GDM1 (cell line): Measurements from ENCODE around the gene TGM4.
"Not testable (repeated sequence)": the region's sequence is repeated elsewhere in the genome, so short reads cannot be mapped to it uniquely, and the experiment has no call there.

Source experiments
- DNase-seq: peaks from one replicate; lab custom pipeline; 2025; lab: John Stamatoyannopoulos, UW

The TGM4 gene

DNA sequence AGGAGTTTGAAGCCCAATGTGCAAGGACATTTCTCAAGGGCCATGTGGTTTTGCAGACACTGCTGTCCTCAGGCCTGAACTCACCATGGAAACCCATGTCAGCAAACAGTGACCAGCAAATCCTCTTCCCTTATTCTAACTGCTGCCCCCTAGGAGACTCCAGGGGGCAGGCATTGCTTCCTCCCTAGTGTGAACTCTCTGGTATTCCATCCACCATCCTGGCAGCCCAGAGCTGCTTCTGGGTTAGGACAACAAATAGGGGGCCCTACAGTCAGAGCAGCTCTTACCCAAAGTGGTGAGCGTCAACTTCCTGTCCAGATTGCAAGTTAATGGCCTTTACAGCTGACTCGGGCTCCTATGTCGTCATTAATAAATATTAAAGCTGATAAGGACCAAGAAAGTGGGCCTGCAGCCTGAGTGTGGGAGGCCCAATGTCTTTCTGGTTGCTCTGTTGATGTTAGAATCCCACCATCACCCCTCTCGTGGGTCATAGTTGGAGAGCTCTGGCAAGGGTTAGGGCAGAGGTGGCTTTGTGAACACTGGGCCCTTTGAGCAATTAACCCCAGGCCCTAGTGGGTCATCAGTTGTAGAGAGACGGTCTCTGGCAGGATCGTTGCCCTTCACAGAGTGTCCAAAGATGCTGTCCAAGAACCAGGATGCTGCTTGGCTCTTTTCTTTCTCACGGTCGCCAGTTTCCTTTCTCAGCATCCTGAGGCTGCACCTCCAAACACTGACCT is 41.5 kb downstream of the TGM4 start:
- no peak for DNase-seq

DNA sequence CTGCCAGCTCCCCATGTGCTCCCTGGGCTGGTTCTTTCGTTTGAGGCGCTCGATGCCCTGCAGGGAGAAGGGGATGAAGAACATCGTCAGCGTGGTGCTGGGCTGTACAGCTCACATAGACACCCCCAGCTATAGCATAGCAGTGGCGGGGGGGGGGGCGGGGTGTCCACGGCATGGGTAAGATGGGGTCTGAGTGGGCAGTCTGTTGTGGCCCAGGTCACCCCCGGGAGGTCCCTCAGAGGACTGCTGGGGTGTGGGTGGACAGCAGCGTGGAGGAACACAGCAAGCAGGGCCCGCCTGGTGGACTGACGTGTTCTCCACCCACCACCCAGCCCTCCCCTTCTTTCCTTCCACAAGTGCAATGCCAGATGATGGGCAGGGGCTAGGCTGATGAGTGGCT is 43.7 kb downstream of the TGM4 start:
- no peak for DNase-seq

DNA sequence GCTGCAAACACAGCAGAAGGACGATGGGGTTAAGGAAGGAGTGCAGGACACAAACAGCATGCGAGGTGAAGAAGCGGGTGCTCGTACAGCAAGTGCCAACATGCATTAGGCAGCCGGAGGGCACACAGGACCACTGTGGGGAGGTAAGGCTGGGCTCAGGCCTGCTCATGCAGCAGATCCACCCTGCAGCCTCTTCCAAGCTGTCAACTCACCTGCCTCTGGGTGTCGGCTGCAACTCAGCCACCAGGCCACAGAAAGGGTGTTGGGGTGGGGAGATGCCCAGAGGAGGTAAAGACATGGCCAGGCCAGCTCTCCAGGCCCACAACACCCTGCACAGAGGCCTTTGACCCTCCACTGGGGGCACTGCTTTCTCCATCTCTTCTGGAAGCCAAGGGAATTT is 44.2 kb downstream of the TGM4 start:
- DNase-seq, result no peak

DNA sequence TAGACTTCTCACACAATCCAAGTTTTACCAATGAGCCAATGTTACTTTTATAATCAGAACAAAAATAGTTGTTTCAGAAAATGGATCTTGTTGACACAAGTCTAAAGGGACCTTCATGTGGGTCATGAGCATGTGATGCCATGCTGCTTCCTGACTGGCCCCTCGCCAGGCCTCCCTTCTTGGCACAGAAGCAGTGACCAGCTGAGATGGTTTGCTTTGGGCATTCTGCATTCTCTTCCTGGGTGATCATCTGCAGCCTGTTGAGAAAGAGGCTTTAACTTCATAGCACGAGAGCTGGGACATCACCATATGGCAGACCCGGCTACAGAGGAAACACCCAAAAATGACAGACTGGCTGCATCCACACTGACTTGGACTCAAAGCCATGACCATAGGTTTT is 45.7 kb downstream of the TGM4 start:
- no peak for DNase-seq

DNA sequence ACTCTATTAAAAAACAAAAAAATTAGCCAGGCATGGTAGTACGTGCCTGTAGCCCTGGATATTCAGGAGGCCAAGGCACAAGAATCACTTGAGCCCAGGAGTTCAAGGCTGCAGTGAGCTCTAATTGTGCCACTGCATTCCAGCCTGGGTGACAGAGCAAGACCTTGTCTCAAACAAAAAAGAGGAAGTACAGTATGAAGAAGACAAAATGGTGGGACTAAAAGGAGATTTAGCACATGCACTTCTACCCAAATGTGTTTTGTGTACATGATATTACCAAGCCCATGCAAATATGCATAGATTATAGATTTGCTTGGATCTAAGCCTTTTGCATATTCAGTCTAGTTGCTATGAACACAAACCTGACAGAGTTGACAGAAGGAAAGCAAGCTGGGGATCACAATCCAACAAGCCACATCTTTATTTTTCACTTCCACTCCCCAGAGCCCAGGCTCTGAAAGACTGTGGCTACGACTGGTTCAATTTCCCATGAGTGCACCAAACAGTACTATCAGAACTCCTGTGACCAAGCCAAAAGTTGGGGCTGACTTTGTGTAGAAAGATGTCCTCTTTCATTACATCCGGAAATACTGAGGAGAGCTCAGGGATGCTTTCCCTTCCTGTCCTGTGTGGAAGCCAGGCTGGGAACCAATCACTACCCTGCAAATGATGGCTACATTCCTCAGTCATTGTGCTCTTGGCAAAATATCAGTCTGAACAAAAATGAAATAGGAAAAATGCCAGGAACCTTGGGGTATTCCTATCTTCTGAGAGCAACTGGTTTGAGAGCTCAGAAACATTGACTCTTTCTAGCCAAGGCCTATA is 49.4 kb downstream of the TGM4 start:
- no peak for DNase-seq

DNA sequence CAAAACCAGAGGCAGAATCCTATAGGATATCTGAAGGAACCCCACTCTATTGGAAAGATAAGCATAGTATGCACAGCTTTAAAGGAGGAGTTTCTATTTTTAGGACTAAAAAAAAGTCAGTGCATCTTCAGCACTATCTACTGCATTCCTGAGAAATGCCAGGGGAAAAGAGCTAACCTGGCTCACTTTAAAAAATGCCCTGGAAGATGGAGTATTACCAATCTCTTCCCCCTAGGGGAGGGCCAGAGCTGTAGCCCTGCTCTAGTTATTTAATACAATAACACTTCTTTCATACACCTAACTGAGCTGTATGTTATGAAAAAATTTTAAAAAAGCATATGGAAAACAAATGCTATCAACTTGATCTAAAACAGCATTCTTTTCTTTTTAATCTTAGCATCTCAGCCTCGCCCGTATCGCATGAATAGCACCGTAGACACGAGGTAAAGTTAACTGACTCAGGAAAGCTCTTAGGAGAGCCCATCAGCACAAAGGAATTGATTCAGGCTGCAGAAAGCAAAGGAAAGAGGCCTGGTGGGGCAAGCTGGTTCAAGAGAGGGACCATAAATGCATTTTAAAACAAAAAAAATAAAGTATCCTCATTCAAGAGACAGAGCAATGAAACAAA is 50.2 kb downstream of the TGM4 start:
- no peak for DNase-seq

DNA sequence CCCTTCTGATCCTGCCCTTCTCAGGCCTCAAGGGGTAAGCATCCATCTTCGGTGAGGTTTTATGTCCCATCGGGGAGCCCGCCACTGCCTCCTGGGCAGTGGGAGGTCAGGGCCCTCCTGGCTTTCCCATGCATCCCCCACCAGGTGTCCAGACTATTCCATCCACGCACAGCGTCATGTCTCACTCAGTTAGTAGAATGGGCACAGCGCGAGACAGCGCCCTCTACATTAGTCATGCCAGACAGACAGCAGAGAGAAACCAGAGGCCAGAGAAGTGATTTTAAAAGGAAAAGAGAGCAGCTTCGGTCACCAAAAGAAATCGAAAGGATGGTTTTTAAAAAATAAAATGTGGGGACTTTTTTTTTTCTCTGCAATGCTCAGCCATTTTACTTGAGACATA is 51.8 kb downstream of the TGM4 start:
- no peak for DNase-seq

DNA sequence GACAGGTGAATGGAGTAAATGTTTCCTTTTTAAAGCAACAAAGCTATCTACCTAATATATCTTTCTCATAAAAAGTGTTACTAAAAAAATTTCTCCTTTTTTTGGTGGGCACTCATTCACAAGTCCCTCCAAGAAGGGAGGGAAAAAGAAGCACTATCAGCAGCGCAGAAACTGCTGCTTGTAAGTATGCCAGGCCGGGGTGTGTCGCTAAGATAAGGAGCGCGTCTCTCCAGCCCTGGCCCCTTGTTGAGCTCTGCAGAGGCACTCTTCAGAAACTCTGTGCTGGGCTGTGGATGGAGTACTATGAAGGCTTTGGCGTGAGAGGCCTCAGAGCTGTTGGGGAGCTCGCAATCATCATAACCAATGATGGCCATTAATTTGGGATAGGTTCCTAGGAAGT is 52.5 kb downstream of the TGM4 start:
- DNase-seq, result no peak

DNA sequence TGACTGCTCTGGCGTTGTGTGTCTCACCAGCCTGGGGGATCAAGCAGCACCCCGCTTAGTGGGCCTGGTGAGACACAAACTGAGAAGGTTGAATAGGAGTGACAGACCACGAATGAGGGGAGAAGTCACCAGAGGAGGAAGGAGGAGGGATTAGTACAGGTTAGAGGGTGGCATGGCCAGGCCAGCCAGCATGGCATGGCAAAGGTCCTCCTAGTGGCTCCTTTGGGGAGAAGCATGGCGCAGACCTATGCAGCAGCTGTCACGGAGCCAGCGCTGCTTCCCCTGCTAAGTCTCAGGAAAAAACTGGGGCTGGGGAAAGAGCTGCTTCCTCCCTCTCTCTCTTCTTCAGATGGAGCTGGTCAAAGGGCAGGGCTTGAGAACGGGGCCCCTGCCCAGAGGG is 53.0 kb downstream of the TGM4 start:
- DNase-seq, result no peak

DNA sequence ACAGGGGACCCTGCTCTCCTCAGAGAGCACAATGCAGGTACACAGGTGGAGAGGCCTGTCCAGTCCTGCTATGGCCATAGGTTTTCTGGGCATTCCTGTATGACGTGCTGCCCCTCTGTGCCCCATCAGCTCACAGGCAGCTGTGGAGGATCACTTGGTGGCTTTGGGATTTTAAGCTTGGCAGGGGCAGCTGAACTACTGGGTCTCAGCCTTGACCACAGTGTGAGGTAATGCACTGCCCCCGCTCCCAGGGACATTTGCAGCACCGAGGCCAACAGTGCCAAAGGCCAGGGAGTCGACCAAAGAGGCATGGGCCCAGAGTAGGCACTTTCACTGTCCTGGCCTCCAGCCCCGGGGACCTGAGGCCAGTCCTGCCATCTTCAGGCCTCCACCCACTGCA is 55.4 kb downstream of the TGM4 start:
- DNase-seq, result no peak

DNA sequence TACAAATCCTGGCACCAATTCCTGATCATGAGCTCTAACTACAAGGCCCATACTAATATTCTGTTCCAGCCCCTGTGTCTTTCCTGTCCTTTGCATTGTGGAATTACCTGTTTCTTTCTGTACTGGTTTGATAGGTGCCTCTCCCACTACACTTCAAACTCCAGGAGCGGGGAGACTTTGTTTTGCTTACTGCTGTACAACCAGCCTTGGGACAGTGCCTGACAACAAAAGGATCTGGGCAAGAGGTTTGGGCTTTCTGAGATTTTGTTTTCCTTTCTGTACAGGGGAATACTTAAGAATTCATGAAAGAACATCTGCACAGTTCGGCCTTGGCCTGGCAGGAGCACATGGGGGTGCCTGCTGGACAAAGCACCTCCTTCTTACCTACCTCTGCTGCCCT is 56.5 kb downstream of the TGM4 start:
- DNase-seq, result no peak

DNA sequence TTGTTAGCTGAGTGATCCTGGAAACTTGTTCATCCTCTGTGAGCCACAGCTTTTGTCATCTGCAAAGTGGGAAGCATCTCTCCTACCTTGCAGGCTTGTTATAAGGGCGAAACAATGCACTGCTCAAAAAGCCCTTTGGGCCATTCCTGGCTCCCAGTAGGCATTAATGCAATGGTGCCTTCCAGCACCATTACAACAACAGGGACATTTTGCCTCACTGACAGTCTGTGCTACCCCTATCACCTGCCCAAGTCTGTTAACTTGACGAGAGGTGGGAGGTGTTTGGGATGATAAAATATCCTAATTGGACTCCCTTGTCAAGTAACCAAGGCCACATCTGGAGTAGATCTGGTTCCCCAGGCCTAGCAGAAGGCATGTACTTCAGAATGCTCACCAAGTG is 57.4 kb downstream of the TGM4 start:
- DNase-seq, result no peak

DNA sequence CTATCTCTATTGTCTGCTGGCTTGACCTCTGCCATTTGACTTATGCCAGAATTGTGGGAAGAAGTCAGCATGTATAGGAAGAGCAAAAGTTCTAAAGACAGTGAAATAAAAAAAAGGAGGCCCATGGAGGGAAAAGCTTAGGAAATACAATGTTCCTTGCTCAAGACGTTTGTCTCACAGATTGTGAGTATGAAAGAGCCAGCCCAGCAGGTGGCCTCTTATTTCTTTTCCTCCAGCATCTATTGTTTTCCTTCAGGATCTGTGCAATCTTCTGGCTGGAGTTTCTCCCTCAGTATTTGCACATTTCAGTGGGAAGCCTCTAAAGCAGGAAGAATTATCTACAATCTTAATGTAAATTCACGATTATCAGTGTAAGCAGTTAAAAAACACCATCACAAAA is 57.9 kb downstream of the TGM4 start:
- DNase-seq, result no peak

DNA sequence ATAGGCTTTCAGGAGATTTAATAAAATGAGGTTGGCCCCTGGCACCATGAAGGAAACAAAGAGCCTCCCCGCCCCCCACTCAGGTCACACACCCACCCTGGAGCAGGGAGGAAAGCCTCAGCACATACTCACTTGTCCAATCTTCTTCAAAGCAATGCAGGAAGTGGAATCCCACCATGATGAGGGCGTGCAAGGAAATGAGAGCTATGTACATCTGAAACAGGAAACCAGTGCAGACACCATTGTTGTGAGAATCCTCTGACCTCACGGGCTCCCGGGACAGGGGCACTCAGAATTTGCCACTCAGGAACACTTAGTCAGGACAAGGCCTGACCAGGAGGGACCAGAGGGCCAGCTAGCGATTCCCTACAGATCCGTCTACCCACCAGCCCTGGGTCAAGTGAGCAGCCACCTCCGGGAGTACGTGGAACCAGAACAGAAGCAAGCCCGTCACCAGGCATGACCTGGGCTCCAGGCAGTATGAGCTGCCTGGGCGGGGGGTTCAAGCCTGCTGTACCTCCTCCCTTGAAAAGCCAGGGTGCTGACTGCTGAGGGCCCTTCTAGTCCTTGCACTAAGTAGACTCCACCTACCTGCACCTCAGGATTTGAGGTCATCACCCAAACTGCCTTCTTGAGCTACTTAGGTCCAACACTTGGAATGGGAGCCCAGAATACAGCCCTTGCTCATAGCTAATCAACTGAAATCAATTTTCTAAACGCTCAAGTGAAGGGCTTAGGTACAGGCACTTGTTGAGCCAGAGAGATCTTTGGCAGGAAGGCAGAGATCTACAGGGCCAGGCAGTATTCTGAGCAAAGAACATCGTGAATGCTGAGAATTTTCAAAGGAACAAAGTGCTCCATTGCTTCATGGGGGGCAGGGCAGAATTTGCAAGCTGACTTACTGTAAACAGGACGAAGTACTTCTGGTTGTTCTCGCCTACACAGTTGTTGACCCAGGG is 58.9 kb downstream of the TGM4 start:
- DNase-seq, result no peak

DNA sequence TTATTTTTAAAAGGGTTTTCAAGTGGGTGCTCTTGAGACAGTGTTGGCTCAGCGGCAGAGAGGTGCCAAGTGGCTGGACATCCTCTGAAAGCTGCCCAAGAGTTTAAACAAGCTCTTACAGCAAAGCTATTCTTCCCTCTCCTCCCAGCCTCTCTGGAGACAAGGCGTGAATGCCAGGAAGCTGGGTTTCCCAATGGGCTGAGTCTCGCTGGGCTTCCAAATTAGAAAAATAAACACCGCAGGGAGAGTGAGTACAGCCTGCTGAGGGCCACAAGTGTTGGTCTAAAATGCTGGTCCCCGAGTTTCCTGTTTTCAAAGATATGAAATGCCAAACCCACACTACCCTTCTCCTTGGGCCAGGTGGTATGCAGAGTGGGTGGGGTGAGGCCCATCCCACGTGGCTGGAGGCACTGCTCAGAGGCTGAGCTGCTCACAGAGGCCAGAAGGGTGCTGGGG is 65.2 kb downstream of the TGM4 start:
- DNase-seq, result no peak

DNA sequence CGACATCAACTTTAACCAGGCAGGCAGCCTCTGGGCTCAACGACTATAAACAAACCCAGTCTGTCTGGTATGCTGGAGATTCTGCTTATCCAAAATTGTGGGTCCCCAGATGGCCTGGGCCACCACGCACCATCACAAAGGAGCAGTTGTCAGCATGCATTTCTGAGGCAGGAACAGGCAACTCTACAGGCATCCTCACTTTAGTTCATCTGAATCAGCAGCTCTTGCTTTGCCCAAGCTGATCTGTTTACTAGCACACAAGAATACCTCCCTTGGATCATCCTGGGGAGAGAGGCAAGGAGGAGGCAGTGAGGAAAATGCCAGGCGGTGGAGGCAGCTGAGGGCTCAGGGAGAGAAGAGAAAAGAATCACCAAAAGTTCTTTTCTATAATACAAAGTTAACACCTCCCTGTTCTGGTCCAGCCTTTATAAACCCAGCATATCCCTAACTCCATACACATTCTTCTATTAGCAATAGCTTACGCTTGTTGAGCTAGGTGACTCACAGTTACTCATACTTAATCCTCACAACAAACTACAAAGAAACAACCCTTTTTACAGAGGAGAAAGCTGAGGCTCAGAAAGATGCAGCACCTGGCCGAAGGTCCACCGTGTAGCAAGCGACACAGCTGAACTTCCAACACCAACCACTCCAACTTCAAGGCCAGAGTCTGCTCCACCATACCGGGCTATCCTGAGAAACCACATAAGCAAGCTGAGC is 68.0 kb downstream of the TGM4 start:
- DNase-seq, result no peak

DNA sequence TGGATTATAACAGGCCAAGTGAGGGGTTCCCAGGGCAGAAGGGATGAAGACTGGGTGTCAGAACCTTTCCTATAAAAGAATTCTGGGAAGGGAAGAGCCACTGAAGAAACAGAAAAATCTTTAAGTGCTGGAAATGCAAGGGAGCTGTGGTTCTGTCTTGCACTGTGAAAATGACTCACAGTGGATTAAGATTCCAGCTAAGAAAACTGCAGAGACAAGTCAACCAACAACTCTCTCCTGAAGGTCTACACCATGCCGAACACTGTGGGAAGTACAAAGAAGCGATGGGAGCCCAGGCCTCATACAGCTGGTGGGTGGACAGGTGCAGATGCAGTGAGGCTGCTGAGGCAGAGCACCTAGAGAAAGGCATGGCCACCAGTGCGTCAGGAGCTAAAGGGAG is 73.8 kb downstream of the TGM4 start:
- no peak for DNase-seq

DNA sequence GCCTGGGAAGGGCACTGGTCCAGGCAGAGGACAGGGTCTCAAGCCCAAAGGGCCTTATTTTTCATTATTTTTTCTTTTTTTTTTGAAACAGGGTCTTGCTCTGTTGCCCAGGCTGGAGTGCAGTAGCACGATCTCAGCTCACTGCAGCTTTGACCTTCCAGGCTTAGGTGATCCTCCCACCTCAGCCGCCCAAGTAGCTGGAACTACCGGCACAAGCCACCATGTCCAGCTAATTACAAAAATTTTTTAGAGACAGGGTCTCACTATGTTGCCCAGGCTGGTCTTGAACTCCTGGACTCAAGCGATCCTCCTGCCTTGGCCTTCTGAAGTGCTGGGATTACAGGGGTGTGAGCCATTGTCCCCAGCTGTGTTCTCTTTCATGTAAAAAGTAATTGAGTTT is 75.4 kb downstream of the TGM4 start:
- not testable (repeated sequence) for DNase-seq

DNA sequence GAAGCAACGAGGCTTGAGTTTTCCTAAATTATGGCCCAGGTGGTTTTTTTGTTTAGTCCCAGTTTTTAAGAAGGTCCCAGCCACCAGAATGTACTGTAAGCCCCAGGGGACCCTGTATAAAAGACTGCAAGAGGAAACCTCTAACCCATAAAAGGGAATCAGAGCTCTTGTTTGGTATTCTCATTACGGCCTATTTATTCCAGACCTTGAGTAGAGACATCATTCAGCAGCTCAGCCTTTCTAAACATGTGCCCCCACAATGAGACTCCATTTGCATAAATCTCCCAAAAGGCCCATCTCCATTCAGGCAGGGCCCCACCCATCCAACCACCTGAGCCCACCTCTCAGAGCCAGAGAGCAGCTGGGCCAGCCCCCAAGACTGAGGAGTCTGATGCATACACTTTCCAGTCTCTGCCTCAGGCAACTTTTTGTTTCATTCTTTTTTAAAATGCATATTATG is 75.9 kb downstream of the TGM4 start:
- no peak for DNase-seq

DNA sequence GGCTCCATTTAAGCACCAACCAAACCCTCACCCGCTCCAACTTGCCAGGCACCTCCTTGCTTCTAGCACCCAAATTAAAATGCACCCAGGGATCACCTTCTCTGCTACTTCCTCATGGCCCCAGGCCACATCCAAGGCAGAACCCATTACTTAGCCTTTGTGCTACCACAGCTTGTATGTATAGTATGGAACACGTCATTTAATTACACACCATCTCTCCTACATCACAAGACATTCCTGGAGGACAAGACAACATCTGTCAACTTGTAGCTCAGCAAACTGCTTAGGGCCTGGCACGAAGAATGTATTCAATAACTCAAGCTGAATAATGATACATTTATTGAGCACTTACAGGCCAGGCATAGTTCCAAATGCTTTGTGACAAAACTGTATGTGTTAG is 78.3 kb downstream of the TGM4 start:
- no peak for DNase-seq

DNA sequence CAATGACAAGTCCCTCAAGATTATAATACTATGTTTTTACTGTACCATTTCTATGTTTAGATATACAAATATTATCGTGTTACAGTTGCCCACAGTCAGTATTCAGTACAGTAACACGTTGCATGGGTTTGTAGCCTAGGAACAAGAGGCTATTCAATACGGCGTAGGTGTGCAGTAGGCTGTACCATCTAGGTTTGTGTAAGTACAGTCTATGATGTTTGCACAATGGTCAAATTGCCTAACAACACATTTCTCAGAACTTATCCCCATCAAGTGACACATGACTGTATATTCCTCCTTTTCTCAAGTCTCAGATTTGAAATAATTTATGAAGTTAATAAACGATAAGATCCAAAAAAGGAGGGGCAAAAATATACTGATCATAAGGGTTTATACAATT is 79.9 kb downstream of the TGM4 start:
- DNase-seq, result no peak
